Chondrocyte (in vitro differentiated cells): ENCODE data around the gene RCL1. TPM values are rescaled to one million over a fixed set of nuclear protein-coding genes. Genes with fewer than 3 reads are reported as not detected.
"Not testable (repeated sequence)": the region's sequence is repeated elsewhere in the genome, so short reads cannot be mapped to it uniquely, and the experiment has no call there.

Source experiments
- DNase-seq: peaks from one replicate; pipeline ENCODE4 v3.0.0; 2021; ENCODE audit warnings: mixed read lengths, low spot score
- H3K27ac Mint-ChIP-seq: one replicate; pipeline ENCODE4 v1.8.0; 2021; ENCODE audit warnings: mild to moderate bottlenecking, moderate library complexity, mixed read lengths; ENCODE audit not compliant: unreplicated experiment
- H3K27me3 Mint-ChIP-seq: 2 replicates; pipeline ENCODE4 v1.8.0; 2021; ENCODE audit warnings: low read depth, mixed read lengths
- H3K36me3 Mint-ChIP-seq: 2 replicates; pipeline ENCODE4 v1.8.0; 2021; ENCODE audit warnings: low read depth, mixed read lengths
- H3K4me1 Mint-ChIP-seq: 2 replicates; pipeline ENCODE4 v1.8.0; 2021; ENCODE audit warnings: low read depth, mild to moderate bottlenecking, mixed read lengths
- H3K4me3 Mint-ChIP-seq: one replicate; pipeline ENCODE4 v1.8.0; 2021; ENCODE audit warnings: mild to moderate bottlenecking, moderate library complexity, mixed read lengths; ENCODE audit not compliant: unreplicated experiment
- H3K9me3 Mint-ChIP-seq: 2 replicates; pipeline ENCODE4 v1.8.0; 2021; ENCODE audit warnings: low read depth, mixed read lengths
- total RNA-seq: library from RNA; stranded (reverse); gene quantifications from 3 replicates; pipeline ENCODE4 v1.2.1, GENCODE V29; 2021
- TF ChIP-seq, protein P1 (sequence below): fragments of 200-600 bp; sonication (generic); IDR thresholded peaks from 2 replicates; pipeline ENCODE4 v1.5.0; 2021; ENCODE audit warnings: antibody characterized with exemption, mild to moderate bottlenecking, moderate library complexity

RCL1 gene
- total RNA-seq, 1 donor from 2014 or later, result 8.6 TPM

DNA sequence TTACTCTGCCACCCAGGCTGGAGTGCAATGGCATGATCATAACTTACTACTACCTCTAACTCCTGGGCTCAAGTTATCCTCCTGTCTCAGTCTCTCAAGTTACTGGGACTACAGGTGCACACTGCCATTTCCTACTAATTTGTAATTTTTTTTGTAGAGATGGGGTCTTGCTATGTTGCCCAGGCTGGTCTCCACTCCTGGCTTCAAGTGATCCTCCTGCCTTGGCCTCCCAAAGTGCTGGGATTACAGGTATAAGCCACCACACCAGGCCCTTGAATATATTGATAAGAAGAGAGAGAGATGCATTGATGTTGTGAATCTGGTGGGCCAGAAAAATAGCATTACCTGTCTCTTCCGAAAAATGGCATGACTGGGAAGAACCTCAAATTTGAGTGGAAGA lies 21.0 kb upstream of the RCL1 start:
- no peaks in the 10 kb centered on the region for H3K27me3 Mint-ChIP-seq
- peaks cover 2% of the 10 kb centered on the region for H3K36me3 Mint-ChIP-seq
- no peaks in the 10 kb centered on the region for H3K4me1 Mint-ChIP-seq
- DNase-seq, result no peak
- no peak overlapping the region for H3K27ac Mint-ChIP-seq
- no peaks in the 10 kb centered on the region for H3K9me3 Mint-ChIP-seq
- no peak overlapping the region for H3K4me3 Mint-ChIP-seq
- TF ChIP-seq, protein P1, sequence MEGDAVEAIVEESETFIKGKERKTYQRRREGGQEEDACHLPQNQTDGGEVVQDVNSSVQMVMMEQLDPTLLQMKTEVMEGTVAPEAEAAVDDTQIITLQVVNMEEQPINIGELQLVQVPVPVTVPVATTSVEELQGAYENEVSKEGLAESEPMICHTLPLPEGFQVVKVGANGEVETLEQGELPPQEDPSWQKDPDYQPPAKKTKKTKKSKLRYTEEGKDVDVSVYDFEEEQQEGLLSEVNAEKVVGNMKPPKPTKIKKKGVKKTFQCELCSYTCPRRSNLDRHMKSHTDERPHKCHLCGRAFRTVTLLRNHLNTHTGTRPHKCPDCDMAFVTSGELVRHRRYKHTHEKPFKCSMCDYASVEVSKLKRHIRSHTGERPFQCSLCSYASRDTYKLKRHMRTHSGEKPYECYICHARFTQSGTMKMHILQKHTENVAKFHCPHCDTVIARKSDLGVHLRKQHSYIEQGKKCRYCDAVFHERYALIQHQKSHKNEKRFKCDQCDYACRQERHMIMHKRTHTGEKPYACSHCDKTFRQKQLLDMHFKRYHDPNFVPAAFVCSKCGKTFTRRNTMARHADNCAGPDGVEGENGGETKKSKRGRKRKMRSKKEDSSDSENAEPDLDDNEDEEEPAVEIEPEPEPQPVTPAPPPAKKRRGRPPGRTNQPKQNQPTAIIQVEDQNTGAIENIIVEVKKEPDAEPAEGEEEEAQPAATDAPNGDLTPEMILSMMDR, result no peak

DNA sequence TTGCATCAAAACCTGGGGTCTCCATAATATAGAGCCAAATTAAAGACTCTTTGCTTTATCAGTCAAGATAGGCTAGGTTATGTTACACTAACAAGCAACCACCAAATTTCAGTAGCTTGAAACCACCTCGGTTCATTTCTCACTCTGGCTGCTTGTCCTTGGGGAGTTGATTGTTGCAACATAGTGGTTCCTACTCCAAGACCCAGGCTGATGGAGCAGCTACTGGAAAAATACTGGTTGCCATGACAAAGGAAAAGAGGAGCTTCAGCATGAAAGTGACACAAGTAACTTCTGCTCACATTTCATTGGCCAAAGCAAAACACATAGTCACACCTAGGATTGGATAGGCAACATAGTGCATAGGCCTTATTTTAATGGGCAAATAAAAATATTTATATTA lies 18.5 kb upstream of the RCL1 start:
- Mint-ChIP-seq H3K4me1 (no peaks in the 10 kb centered on the region), H3K27me3 (no peaks in the 10 kb centered on the region), H3K36me3 (peaks cover 2% of the 10 kb centered on the region), H3K9me3 (no peaks in the 10 kb centered on the region), H3K4me3 (no peak overlapping the region), H3K27ac (no peak overlapping the region)
- TF ChIP-seq, protein P1, result no peak
- DNase-seq, result no peak

DNA sequence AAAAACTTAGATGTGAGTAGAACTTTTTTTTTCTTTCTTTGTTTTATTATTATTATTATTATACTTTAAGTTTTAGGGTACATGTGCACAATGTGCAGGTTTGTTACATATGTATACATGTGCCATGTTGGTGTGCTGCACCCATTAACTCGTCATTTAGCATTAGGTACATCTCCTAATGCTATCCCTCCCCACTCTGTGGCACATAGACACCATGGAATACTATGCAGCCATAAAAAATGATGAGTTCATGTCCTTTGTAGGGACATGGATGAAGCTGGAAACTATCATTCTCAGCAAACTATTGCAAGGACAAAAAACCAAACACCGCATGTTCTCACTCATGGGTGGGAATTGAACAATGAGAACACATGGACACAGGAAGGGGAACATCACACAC lies 17.8 kb upstream of the RCL1 start:
- H3K4me1 Mint-ChIP-seq, H3K4me3 Mint-ChIP-seq, DNase-seq, H3K27ac Mint-ChIP-seq, H3K36me3 Mint-ChIP-seq, H3K9me3 Mint-ChIP-seq, H3K27me3 Mint-ChIP-seq: not testable (repeated sequence)

DNA sequence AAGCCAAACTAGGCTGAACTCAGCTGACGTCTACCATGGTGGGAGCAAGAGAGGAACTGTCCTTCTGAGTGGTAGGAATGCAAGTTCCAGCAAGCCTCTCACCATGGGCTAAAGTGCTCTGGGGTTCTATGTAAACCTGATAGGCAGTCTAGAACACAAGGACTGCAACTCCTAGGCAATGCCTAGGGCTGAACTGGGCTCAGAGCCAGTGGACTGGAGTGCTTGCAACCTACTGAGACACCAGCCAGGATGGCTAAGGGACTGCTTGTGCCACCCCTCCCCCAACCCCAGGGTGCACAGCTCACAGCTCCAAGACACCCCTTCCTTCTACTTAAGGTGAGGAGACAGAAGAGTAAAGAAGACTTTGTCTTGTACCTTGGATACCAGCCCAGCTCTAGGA lies 12.1 kb upstream of the RCL1 start:
- TF ChIP-seq, protein P1, result no peak
- Mint-ChIP-seq H3K4me1 (no peaks in the 10 kb centered on the region), H3K9me3 (no peaks in the 10 kb centered on the region), H3K36me3 (no peaks in the 10 kb centered on the region), H3K4me3 (no peak overlapping the region), H3K27ac (no peak overlapping the region), H3K27me3 (no peaks in the 10 kb centered on the region)
- DNase-seq, result no peak

DNA sequence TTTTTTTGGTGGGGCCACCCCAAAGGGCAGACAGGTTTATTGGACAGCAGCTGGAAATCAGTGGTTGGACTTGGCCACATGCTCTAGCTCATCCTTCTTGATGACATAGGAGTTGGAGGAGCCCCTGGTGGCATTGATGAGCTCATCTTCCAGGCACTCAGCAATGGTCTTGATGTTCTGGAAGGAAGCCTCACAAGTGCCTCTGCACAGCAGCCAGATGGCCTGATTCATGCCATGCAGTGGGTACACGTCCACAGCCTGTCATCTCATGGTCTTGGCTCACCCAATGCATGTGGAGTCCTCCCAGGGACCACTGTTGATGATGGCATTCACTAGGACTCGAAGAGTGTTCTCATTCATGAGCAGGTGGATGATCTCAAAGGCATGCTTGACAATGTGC lies 11.3 kb upstream of the RCL1 start:
- TF ChIP-seq, protein P1, result no peak
- no peaks in the 10 kb centered on the region for H3K4me1 Mint-ChIP-seq
- no peak overlapping the region for H3K4me3 Mint-ChIP-seq
- H3K9me3 Mint-ChIP-seq, result no peaks in the 10 kb centered on the region
- no peaks in the 10 kb centered on the region for H3K27me3 Mint-ChIP-seq
- H3K27ac Mint-ChIP-seq, result no peak overlapping the region
- DNase-seq, result no peak
- H3K36me3 Mint-ChIP-seq, result no peaks in the 10 kb centered on the region

DNA sequence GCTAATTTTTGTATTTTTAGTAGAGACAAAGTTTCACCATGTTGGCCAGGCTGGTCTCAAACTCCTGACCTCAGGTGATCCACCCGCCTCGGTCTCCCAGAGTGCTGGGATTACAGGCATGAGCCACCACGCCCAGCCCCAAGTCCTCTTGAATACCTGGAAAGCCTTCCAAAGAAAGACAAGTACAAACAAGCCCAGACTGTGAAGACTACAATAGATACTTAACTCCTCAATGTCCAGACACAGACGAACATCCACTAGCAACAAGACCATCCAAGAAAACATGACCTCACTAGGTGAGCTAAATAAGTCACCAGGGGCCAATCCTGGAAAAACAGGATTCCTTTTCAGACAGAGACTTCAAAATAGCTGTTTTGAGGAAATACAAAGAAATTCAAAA lies 9.6 kb upstream of the RCL1 start:
- not testable (repeated sequence) for H3K4me1 Mint-ChIP-seq, H3K27me3 Mint-ChIP-seq, H3K27ac Mint-ChIP-seq, H3K36me3 Mint-ChIP-seq, H3K4me3 Mint-ChIP-seq, H3K9me3 Mint-ChIP-seq, DNase-seq
